Upper lobe of left lung (tissue), 4 donors: ENCODE results near the gene HIVEP3.

Experiments
- CTCF ChIP-seq, 6 experiments: fragments of 450-650 bp in 4 of 6; fragments of 200-600 bp in 2 of 6; sonication (generic) in 2 of 6; IDR thresholded peaks; one replicate each; pipeline ENCODE4 v1.5.1; 2016 to 2019; ENCODE audit warnings: antibody characterized with exemption in 6 of 6
- EP300 ChIP-seq, 4 donors: sonication (generic); formaldehyde crosslinking; IDR thresholded peaks; one replicate each; pipeline ENCODE4 v1.5.1; 2017; ENCODE audit warnings: antibody characterized with exemption in 4 of 4, control low read depth in 2 of 4
- POLR2A ChIP-seq, 4 donors: fragments of 450-650 bp; IDR thresholded peaks; one replicate each; pipeline ENCODE4 v1.5.1; 2016 to 2017; ENCODE audit warnings: antibody characterized with exemption in 4 of 4, mild to moderate bottlenecking in 2 of 4

- no peak for TF ChIP-seq EP300 (IDR thresholded peaks at IDR 0.05)
- TF ChIP-seq CTCF (IDR thresholded peaks at IDR 0.05), result no peak
- no peak for TF ChIP-seq POLR2A (IDR thresholded peaks at IDR 0.05)
Measured at GRCh38 chr1:41537251-41537650, 381.5 kb downstream of the HIVEP3 start.
